ENCODE data around the gene PRG3. TPM values are rescaled to one million over a fixed set of nuclear protein-coding genes. Genes with fewer than 3 reads are reported as not detected.
"Not testable (repeated sequence)": the region's sequence is repeated elsewhere in the genome, so short reads cannot be mapped to it uniquely, and the experiment has no call there.

The PRG3 gene
- total RNA-seq, 2 donors from 2014 or later = not detected

DNA sequence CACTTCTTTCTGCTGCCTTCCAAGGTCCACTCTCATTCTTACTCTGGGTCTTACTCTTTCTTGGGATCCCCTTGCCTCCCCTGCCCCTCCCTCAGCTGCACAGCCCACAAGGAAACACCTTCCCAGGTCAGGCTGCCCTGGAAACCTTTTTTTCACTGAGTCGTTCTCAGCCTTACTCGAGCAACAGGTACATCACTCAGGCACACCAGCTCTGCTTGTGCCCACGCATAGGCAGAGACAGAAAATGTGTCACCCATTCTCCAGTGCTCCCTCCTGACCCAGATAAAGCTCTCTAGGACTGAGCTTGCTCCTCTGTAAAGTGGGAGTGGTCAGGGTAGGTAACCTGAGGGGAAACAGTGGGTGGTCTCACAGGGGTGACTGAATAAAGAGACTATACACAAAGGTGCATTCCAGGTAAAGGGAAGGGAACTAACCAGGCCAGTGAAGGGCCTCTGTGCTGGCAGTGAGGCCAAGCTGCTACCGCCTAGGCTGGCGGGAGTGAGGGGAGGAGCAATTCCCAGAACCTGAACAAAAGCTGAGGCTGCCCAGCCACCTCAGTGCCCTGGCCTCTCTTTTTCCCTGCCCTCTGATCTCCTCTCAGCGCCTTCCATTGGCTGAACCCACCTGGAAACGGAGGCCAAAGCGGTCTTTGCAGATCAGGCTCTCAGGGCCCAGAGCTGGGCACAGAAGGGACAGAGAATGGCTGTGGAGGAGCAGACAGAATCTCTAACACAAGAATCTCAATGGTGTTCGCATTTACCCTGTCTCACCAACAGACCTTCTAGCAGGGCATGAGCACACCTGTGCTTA, 15.9 kb downstream of the PRG3 start:
- DNase-seq = no peak
- no peak for ATAC-seq
- intact Hi-C loops (cut with DNase I) = no loop called here

GRCh38 chr11:57363131-57364080, 17.5 kb downstream of the PRG3 start:
- intact Hi-C loops (cut with DNase I) = no loop called here
- ATAC-seq (no peak), DNase-seq (no peak)

GRCh38 chr11:57361926-57362325, 19.0 kb downstream of the PRG3 start:
- DNase-seq (no peak), ATAC-seq (no peak)
- intact Hi-C loops (cut with DNase I) = no loop called here

DNA sequence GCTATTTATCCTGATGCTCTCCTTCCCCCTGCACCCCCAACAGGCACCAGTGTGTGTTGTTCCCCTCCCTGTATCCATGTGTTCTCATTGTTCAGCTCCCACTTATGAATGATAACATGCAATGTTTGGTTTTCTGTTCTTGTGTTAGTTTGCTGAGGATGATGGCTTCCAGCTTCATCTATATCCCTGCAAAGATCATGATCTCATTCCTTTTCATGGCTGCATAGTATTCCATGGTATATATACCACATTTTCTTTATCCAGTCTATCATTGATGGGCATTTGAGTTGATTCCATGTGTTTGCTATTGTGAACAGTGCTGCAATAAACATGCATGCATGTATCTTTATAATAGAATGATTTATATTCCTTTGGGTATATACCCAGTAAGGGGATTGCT, 19.5 kb downstream of the PRG3 start:
- ATAC-seq, DNase-seq: not testable (repeated sequence)

DNA sequence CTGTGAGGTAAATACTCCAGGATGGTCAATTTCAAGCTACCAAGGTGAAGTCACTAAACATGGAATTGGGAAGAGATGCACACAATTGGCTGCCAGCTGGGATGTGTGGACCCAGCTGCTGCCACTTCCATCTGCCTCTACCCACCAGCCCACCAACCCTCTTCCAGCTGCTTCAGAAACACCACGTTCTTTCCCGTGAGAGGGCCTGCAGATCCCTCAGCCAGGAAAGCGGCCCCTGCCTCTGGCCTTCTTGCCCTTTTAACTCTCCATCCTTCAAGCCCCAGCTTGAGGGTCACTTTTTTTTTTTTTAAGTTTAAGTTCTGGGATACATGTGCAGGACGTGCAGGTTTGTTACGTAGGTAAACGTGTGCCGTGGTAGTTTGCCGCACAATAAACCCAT, 20.0 kb downstream of the PRG3 start:
- intact Hi-C loops (cut with DNase I) = no loop called here
- DNase-seq (no peak), ATAC-seq (no peak)

More for the DNA sequence above, 19.5 kb downstream of the PRG3 start:
- intact Hi-C loops (cut with DNase I) = not testable (repeated sequence)

GRCh38 chr11:57359896-57360690, 20.9 kb downstream of the PRG3 start:
- DNase-seq = no peak
- intact Hi-C loops (cut with DNase I) = no loop called here
- no peak for ATAC-seq

GRCh38 chr11:57359396-57359795, 21.6 kb downstream of the PRG3 start:
- intact Hi-C loops (cut with DNase I) = no loop called here
- DNase-seq = no peak
- ATAC-seq = no peak

GRCh38 chr11:57358991-57359390, 22.0 kb downstream of the PRG3 start:
- DNase-seq (no peak), ATAC-seq (no peak)
- intact Hi-C loops (cut with DNase I) = no loop called here

DNA sequence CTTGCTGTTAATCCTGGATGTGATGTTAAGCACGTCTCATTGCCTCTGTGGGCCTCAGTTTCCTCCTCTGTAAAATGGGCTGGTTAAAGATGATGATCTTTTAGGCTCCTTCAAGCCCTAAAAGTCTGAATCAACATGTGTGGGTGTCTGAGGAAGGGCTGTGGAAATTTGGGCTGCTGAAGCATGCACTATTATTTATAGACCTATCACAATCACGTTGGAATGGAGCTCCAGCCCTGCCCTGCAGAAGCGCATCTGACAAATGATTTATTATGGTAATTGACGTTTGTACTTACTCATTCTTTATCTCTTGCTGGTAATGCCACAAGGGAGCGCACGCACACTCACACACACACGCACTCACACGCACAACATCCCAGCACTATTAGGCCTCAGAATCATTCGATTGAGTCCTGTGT, 22.4 kb downstream of the PRG3 start:
- ATAC-seq (peak; percentile 58 to 79), DNase-seq (no peak)
- intact Hi-C loops (cut with DNase I) = no loop called here

DNA sequence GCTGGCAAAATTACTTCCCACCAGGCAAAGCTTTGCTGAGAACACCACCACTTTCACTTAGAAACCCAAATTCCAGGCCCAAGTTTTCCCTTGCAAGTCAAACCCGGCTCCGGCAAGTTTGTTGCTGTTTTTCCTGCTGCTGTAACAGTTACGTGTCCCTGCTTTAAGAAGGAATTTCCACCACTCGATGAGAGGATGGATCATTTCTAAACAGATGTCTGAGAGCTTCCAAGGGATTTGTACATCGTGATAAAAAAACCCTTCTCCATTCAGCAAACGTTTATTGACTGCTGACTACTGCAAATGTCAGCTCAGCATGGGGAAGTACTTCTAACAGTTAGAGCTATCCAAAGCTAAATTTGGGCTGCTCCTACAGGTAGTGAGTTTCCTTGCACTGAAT, 23.1 kb downstream of the PRG3 start:
- intact Hi-C loops (cut with DNase I) = no loop called here
- no peak for DNase-seq
- ATAC-seq = peak in 1 of 2 donors; percentile 12

DNA sequence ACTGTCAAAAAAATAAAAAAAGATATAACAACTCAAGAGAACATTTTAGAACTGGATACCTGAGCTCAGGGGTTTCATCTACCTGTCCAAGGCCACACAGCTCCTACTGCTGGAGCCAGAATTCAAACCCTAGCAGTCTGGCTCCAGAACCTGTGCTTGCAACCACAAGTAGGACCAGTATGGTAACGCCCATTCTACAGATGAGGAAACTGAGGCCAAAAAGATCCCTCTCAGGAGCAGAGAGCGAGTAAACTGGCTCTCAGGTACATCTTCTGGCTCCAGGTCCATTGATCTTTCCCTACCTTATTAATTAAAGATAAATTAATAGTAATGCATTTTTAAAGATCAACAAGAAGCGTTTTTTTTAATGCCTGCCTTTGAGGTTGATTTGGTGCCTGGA, 23.6 kb downstream of the PRG3 start:
- DNase-seq = no peak
- ATAC-seq = no peak
- intact Hi-C loops (cut with DNase I) = no loop called here

DNA sequence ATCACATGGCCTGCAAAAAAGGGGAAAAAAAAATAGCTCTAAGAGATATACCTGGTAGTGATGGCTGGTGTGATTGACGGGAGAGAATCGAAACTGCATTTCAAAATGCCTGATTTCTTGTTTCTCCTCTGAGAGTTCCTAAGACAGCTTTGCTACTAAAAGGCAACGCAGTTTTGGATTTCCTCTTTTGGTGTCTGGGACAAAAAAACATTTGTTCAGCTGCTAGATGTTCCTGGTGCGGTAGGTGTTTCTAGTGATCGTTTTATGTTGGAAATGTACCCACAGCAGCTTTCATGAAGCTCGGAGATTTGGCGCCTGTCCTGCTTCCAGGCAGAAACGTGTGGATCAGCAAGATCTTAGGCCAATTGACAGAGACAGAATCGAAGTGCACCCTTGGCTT, 24.7 kb downstream of the PRG3 start:
- no peak for ATAC-seq
- intact Hi-C loops (cut with DNase I) = no loop called here

GRCh38 chr11:57354699-57355098, 26.3 kb downstream of the PRG3 start:
- intact Hi-C loops (cut with DNase I) = no loop called here
- DNase-seq (no peak), ATAC-seq (peak in 1 of 2 donors; percentile 16)

More for the DNA sequence above, 24.7 kb downstream of the PRG3 start:
- no peak for DNase-seq

DNA sequence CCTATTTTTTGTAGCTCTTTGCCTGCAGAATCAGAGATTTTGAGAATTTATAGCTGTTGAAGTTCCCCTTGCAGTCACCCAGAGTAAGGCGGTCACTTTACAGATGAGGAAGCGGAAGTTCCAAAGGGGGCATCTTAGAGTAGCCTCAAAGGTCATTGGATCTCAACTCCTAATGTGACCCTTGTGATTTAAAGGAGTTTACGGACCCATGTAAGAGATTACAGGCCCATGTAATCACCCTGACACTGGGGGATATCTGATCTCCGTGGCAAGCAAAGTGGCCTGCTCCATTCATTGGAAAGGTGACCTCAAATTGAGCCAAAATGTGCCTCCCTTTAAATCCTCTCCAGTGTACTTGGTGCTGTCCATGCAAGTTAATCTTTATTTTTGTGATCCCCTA, 27.1 kb downstream of the PRG3 start:
- DNase-seq (no peak), ATAC-seq (no peak)
- intact Hi-C loops (cut with DNase I) = no loop called here

GRCh38 chr11:57353446-57353845, 27.5 kb downstream of the PRG3 start:
- no peak for DNase-seq
- ATAC-seq = no peak
- intact Hi-C loops (cut with DNase I) = no loop called here

DNA sequence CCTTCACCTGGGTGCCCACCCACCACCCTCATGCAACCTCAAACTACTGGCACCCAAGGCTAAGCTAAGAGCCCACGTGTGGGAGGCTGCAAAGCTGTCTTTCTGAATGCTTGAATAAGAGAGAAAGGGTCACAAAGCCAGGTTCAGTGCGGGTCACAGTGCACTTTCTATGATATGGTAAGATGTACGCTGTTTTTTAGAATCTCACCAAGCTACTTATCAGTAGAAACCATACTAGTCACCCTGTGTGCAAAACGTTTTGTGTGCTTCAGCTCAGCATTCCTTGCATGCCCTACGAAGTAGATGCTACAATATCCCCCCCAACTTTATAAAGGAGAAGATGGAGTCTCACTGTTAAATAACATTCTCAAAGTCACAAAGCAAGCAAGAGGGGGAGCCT, 27.9 kb downstream of the PRG3 start:
- intact Hi-C loops (cut with DNase I) = no loop called here
- DNase-seq (no peak), ATAC-seq (no peak)

DNA sequence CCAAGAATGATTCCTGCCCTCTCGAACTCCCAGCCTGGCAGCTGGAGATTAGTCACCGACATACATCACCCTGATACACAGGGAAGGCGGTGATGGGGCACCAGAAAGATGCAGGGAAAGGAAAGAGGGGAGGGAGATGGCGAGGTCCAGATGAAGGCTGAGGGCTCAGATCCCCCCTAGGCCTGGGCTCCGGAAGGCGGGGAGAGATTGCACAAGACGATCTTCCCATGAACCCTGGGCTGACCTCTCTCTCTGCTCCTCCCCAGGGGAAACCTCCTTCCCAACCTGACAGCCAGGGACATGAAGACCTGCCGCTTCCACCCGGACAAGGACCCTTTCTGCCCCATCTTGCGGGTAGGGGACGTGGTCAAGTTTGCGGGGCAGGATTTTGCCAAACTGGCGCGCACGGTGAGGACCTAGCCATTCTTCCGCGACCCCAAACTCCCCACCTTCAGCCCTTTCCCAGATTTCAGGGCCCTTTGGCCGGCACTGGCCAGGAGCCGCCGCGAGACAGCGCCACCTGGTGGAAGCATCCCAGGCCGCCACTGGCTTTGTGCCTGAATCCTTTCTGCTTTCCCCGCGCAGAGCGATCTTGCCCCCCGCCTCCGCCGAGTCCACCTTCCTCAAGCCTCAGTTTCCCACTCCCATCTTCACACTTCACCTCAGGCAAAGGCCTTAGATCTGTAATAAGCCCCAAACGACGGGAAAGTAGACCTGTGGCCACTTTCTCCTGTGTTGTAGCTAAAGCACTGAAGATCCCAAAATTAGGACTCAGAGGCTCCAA, 31.3 kb downstream of the PRG3 start:
- intact Hi-C loops (cut with DNase I) = loop anchor here (5.0 to 10.0 kb wide), 3 partner anchors 133 to 507 kb away; no protein-coding TSS in a partner anchor
- DNase-seq (peak; percentile 71), ATAC-seq (peak; percentile 63 to 71)

DNA sequence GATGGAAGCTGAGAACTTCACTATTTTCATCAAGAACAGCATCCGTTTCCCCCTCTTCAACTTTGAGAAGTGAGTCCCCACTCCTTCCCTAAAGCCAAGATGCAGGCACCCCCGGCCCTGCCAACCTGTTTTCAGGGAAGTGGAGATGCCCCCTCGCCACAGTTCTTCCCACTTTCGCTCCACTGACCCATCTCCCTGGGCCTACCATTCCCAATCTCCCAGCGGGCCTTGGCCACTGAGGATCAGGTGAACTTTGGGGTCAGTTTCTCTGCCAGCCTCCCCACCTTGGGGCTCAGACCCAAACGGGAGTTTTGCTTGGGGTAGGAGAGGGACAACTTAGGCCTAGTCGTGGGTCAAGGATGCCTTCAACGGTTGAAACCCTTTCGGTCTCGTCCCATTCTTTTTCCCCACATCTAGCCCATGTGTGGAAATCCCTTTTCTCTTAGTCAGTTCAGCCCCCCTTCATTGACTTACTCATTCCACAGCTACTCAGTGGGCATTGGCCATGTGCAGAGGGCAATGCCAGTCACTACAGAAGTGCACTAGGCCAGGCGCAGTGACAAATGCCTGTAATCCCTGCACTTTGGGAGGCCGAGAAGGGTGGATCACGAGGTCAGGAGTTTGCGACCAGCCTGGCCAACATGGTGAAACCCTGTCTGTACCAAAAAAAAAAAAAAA, 32.2 kb downstream of the PRG3 start:
- intact Hi-C loops (cut with DNase I) = loop anchor here (5.0 to 10.0 kb wide), 3 partner anchors 134 to 506 kb away; no protein-coding TSS in a partner anchor
- DNase-seq = no peak
- ATAC-seq = no peak

Measured in left cardiac atrium (tissue), 4 donors.